HuH-7 (cell line): Measurements from ENCODE around the gene MYO9B.
A peak's percentile ranks its signal among the peaks of the same experiment; 100 is the strongest.

Experiments
- DNase-seq: peaks from one replicate; pipeline ENCODE4 v3.0.0; 2011; ENCODE audit warnings: low spot score

MYO9B gene, protein sequence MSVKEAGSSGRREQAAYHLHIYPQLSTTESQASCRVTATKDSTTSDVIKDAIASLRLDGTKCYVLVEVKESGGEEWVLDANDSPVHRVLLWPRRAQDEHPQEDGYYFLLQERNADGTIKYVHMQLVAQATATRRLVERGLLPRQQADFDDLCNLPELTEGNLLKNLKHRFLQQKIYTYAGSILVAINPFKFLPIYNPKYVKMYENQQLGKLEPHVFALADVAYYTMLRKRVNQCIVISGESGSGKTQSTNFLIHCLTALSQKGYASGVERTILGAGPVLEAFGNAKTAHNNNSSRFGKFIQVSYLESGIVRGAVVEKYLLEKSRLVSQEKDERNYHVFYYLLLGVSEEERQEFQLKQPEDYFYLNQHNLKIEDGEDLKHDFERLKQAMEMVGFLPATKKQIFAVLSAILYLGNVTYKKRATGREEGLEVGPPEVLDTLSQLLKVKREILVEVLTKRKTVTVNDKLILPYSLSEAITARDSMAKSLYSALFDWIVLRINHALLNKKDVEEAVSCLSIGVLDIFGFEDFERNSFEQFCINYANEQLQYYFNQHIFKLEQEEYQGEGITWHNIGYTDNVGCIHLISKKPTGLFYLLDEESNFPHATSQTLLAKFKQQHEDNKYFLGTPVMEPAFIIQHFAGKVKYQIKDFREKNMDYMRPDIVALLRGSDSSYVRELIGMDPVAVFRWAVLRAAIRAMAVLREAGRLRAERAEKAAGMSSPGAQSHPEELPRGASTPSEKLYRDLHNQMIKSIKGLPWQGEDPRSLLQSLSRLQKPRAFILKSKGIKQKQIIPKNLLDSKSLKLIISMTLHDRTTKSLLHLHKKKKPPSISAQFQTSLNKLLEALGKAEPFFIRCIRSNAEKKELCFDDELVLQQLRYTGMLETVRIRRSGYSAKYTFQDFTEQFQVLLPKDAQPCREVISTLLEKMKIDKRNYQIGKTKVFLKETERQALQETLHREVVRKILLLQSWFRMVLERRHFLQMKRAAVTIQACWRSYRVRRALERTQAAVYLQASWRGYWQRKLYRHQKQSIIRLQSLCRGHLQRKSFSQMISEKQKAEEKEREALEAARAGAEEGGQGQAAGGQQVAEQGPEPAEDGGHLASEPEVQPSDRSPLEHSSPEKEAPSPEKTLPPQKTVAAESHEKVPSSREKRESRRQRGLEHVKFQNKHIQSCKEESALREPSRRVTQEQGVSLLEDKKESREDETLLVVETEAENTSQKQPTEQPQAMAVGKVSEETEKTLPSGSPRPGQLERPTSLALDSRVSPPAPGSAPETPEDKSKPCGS (N-terminal part only)

DNA sequence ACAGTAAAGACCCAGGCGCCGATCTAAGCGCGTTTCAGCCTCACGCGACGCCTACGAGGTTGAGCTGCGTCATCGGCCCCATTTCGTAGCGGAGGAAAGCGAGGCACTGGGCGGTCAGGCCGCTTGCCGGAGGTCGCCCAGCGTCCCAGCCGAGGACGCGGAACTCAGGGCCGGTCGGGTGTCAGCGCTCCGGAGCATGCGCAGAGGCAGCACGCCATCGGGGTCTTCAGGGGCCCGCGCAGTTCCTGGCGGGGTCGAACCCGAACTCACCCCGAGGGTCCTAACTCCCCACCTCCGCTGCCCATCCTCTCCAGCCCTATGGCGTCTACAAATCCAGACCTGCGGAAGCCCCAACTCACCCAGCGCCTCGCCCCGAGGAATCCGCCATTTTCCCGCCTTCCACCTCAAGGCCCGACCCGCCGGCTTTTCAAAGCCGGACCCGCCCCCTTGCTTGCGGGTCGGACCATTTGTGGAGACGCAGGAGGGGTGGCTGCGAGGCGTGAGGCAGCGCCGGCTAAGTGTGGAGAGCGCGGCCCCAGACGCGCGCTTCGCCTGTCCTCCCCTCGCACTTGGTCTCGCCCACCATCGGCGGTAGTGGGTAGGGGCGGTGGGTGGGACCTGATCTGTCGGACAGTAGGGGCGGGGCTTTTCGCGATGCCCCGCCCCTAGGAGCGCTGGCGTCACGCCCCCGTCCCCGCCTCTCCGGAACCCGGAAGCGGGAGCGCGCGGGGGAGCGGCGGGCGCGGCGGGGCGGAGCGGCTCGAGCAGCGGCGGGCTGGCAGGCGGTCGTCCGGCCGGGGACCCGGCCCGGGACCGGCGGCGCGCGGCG, at the start of gene MYO9B, which contains the start of gene HAUS8:
TSS of gene MYO9B (plus strand) at position 743 of the 829 bp plus-strand sequence. CDS start 25,941 bp downstream, outside the sequence.
TSS of gene HAUS8 (minus strand) at position 418 of the 829 bp plus-strand sequence. CDS start at position 388, 30 bp downstream.
- peak; percentile 93 for DNase-seq

DNA sequence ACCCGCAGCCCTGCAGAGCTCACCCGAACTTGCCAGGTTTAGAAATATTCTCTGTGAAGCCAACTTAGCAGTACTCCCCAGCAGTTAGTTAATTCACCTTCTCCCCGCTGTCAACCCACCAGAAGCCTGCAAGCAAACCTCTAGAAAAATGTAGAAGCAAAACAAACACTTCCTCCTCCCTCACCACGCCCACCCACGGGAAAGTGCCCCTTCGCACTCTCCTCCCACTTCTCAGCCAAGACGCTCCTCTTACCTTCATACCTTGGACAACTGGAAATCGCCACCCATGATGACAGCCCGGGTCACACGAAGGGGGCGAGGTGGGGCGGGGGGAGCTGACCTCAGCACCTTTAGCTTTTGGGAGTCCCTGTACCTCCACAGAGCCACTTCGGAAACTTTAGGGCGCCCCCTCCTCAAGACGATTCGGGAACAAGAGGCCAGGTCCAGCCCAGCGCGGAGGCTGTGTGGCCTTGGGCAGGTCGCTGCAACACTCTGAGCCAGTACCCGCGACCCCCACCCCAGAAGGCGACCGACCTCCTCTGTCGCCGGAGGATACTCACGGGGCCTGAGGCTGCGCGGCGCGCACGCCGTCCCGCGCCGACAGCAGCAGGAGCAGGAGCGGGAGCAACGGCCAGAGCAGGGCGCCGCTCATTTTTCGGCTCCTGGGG, 49.5 kb upstream of the MYO9B start:
- DNase-seq, result no peak

DNA sequence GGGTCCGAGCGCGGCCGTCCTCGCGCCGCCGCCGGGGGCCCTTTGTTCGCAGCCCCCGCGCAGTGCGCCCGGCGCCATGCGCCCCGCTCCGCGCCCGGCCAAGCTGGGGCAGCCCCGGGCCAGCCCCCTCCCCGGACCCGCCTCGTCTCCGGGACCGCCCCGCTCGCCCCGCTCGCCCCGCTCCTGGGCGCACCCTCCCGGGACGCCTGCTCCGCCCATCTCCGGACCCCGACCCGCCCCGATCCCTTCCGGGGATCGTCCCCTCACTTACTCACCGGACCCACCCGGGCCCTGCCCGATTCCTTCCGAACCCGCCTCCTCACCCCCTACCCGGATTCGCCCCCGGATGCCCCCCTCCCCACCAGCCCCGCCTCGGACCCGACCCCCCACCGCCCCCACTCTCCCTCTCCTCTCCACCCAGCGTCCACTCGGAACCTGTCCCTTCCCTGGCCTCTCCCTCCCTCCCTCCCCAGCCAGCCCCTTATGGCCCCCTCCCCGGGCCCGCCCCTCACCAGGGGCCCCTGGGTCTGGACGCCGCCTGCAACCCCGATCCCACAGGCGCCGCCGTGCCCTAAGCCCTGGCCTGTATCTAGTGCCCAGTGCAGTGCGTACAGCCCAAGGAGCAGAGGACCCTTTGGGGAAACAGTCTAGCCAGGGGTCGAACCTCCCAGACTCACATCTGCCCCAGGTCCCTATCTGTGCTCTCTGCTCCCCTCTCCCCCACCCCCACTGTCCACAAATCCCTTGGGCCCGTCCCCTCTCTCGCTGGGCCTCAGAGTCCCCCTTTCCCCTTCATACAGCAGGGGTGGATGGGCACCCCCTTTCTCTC, 48.7 kb upstream of the MYO9B start, which contains the start of gene CPAMD8:
TSS of gene CPAMD8 (minus strand) at position 105 of the 829 bp plus-strand sequence. CDS start 168 bp downstream, outside the sequence.
- DNase-seq, result no peak

DNA sequence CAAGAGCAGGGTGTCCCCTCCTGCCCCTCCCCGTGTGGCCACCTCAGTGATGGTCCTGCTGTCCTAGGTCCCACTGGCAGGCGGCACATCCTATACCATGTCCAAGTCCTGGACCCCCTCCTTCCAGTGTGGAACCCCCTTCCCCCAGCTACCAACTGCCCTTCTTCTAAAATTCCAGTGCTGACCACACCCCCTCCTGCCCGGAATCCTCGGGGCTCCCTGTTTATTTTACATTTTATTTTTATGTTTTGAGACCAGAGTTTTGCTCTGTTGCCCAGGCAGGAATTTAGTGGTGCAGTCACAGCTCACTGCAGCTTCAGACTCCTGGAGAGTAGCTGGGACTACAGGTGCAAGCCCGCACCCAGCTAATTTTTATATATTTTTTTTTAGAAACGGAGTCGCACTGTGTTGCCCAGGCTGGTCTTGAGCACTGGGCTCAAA, 48.0 kb upstream of the MYO9B start:
- DNase-seq, result no peak

DNA sequence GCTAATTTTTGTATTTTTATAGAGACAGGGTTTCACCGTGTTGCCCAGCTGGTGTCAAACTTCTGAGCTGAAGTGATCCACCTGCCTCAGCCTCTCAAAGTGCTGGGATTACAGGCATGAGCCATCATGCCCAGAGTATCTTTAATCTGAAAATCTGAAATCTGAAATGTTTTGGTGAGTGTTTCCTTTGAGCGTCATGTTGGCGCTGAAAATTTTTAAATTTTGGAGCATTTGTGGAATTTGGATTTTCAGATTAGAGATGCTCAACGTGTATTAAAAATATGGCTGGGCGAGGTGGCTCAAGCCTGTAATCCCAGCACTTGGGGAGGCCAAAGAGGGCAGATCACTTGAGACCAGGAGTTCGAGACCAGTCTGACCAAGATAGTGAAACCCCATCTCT, 43.8 kb upstream of the MYO9B start:
- DNase-seq, result no peak

DNA sequence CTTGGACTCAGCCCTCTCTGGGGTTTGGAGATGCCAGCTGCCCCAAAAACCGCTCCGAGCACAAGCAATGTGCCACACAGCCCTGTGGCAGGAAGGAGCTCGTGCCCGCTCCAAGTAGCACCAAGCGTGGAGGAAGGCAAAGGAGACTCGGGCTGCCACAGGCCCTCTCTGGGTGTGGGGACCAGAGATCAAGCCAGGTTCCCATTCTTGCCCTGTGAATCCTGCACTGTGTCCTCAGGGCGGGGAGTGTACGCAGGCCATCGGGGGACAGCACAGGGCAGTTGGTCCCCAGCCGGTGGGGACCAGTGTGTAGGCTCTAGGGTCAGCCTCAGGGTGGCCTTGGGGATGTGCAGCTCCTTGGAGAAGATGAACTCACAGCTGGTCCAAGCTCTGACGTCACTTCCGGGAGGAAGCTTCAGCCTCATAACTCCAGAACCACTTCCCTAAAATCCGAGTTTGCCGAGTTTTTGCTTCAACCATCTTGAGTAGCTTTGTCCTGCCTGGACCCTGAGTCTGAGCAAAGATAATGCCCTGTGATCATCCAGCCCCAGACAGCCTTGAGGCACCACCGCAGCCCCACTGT, 39.6 kb upstream of the MYO9B start:
- no peak for DNase-seq

DNA sequence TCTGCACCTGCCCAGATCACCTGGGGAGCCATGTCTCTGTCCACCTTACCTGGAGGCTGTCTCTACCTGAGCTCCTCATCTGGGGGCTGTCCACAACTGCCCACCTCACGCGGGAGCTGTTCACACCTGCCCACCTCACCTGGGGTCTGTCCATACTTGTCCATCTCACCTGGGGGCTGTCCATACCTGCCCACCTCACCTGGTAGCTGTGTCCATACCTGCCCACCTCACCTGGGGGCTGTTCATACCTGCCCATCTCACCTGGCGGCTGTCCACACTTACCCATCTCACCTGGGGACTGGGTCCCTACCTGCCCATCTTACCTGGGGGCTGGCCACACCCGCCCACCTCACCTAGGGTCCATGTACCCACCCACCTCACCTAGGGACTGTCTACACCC, 38.9 kb upstream of the MYO9B start:
- DNase-seq, result no peak

DNA sequence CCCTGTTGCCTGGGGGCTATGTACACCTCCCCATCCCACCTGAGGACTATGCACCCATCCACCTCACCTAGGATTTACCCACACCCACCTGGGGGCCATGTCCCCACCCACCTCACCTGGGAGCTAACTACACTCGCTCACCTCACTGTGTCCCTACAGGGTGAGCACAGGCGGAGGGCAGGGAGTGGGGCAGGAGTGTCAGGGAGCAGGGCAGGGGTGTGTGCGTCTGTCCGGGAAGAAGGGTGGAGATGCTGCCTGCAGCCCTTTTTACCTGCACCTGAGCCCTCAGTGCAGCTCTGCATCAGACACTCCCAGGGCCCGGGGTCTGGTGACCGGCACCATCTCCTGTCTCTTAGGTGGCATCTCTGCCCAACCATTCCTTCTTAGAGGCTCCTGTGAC, 38.4 kb upstream of the MYO9B start:
- no peak for DNase-seq

DNA sequence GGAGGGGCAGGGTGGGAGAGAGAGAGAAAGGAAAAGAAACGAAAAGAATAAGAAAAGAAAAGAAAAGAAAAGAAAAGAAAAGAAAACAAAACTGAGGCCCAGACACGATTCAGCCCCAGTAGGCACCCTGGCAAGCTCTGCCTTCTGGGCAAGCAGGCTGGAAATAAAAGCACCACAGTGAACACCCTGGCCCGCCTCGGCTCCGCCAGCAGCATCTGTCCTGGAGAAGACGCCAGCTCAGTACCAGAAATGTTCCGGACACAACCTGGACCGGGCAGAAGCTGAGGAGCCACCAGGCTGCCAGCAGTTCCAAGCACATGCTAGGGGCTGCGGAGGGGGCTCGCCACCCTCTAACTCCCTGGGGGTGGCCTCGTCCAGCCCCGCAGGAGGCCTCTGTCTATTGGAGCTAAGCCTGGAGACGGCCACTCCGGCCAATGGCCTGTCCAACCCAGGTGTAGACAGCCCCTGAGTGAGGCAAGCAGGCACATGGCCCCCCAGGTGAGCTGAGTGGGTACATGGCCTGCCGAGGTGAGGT, 37.5 kb upstream of the MYO9B start:
- DNase-seq, result no peak

DNA sequence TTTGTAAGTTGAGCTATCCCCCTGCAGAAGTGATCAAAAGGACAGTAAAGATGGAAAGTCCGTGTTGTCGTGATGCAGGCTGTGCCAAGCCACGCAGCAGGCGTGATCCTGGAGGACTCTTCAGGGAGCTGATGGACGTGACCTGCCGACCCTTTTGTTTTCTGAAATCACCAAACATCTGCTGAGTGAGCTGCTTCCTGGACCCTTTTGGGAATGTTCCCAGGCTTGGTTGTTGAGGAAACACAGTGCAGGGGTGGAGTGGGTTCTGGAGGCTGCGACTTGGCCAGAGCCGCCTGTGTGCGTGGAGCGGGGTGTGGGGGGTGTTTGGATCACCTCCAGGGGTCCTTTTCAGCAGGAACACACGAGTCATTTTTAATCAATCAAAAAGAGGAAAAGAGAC, 33.6 kb upstream of the MYO9B start:
- DNase-seq, result no peak

DNA sequence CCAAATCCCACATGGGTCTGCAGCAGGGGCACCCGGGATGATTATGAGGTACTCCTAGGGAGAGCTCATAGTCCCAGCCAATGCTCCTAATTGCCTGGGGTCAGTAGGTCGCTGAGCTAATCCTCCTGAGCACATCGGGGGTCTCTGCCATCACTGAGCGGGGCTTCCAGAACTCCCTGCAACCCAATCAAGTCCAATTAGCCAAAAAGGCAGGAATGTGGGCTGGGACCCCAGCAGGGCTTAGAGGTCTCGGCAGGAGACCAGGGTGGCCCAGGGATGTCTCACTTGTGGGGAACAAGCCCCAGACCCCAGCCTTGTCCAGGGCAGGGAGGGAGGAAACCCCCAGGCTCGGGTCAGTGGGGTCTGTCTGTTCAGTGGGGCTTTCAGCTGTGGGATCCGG, 31.8 kb upstream of the MYO9B start:
- no peak for DNase-seq

DNA sequence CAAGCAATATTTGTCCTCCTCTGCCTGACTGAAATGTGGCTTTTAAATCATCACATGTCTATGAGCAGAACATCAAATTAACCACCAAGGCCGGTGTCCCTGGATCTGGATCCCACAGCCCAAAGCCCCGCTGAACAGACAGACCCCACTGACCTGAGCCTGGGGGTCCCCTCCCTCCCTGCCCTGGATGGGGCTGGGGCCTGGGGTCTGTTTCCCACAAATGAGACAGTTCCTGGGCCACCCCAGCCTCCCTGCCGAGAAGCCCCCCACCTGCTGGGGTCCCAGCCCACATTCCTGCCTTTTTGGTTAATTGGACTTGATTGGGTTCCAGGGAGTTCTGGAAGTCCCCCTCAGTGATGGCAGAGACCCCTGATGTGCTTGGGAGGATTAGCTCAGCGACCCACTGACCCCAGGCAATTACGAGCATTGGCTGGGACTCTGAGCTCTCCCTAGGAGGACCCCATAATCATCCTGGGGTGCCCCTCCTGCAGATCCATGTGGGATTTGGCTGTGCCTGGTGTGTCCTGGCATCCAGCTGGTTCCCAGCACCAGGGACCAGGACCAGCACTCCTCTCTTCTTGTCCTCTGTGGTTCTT, 29.6 kb upstream of the MYO9B start:
- DNase-seq, result no peak

DNA sequence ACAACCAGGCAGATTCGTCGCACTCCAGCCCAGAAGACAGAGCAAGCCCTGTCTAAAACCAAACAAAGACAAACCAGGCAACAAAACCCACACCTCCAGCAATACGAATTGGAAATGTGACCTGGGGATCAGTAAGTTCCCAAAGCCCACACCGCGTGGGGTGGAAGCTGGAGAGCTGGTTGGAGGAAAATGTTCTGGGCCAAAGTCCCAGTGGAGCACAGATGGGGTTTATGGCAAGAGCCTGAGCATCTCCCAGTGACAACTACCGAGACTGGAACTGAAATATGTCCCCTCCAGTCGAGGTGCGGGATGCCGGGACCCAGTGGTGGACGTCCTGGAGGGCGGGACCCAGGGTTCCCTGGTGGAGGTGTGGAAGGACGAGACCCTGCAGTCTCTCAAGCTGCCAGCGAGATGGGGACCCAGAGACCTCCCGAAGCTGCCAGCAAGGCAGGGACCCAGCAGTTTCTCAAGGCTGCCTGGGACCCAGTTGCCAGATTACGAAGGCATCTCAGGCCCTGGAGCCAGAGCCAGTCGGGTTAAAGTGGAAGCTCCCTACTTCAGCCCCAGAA, 26.6 kb upstream of the MYO9B start:
- no peak for DNase-seq

DNA sequence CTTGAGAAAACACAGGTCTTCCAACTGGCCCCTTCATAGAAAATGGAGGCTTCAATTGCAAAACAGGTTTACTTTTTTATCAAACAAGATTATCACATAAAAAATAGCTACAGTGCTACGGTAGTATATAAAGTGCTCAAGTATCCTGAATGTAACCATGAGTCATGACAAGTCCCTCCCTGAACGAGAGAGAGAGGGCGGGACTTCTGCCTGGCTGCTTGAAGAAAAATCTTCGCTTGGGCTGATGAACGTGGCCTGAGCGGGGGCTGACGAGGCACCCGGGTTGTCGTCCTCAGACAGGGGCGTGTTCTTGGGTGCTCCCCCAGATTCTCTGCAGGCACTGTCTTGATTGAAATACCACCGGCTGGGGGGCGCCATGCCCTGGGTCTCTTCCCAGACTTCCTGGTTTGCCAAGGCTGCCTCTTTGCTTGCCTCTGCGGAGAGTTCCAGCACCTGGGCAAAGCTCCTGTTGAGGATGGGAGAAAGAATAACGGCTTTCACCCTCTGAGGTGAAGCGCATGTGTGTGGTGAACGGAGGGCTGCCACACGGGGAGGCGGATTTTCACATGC, 25.8 kb upstream of the MYO9B start:
- DNase-seq, result no peak

DNA sequence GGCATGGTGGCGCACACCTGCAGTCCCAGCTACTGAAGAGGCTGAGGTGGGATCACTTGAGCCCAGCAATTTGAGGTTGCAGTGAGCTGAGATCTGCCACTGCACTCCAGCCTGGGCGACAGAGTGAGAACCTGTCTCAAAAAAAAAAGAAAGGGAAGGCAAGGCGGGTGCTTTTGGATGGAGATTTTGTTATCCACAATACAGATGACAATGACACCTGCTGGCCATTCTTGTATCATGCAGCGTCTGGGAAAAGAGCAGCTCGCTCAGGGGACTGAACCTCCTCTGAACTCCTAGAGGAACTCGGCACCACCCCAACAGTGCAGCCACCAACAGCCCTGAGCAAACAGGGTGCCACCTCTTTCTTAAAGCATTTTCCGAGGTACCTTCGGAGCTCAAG, 23.1 kb upstream of the MYO9B start:
- DNase-seq, result no peak

DNA sequence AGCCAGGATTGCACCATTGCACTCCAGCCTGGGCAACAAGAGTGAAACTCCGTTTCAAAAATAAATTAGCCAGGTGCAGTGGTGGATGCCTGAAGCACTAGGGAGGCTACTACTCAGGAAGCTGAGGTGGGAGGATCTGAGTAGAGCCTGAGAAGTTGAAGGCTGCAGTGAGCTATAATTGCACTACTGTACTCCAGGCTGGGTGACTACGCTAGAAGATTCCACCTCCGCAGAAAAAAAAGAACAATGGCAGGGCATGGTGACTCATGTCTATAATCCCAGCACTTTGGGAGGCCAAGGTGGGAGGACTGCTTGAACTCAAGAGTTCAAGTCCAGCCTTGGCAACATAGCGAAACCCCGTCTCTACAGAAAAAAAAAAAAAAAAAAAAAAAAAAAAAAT, 20.8 kb upstream of the MYO9B start:
- no peak for DNase-seq

DNA sequence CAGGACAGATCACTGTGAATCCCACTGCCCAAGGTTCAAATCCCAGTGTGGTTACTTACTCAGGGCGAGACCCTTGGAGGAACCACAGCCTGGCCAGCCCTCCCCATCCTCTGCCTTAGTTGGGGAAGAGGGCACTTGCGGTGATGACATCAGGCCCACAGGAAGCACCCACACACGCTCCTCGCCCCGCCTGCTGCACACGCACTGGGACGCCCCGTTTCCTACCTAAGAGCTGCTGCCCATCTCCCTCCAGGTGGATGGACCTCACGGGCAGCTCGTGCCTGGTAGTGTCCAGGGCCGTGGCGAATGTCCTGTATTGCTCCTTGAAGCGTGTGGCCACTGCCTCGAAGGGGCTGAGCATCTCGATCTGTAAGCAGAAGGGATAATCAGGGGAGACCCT, 19.9 kb upstream of the MYO9B start:
- no peak for DNase-seq

DNA sequence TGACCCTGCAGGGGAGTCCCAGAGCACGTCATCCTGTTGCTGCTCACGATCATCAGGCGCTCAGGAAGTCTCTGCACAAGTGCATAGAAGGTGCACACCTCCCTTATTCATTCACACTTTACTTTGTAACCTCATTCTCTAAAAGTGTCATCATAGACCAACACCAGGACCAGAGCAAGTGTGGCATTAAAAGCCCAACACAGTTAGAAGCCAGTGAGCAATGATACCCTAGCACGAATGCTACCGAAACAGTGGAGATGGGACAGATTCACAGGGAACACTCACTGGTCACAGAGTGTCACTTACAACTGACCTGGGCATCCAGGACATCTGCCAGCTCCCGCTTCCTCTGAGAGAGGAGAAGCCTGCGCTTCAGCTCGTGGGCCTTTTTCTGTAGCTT, 17.3 kb upstream of the MYO9B start:
- no peak for DNase-seq
